Mesothelial cell of epicardium (in vitro differentiated cells): ENCODE results near the gene CRTC3. TPM values are rescaled to one million over a fixed set of nuclear protein-coding genes. Genes with fewer than 3 reads are reported as not detected.

ENCODE experiments used
- DNase-seq, 2 experiments: peaks; one replicate each; pipeline ENCODE4 v3.0.0; 2021; ENCODE audit warnings: low spot score in 2 of 2; ENCODE audit not compliant: unreplicated experiment in 2 of 2
- H3K27ac Mint-ChIP-seq: 2 replicates; pipeline ENCODE4 v1.8.0; 2021; ENCODE audit warnings: mixed read lengths
- H3K27me3 Mint-ChIP-seq: 2 replicates; pipeline ENCODE4 v1.8.0; 2021; ENCODE audit warnings: low read depth, mixed read lengths
- H3K36me3 Mint-ChIP-seq: 2 replicates; pipeline ENCODE4 v1.8.0; 2021; ENCODE audit warnings: mixed read lengths
- H3K4me1 Mint-ChIP-seq: 2 replicates; pipeline ENCODE4 v1.8.0; 2021; ENCODE audit warnings: mixed read lengths
- H3K4me3 Mint-ChIP-seq: 2 replicates; pipeline ENCODE4 v1.8.0; 2021; ENCODE audit warnings: mild to moderate bottlenecking, moderate library complexity, mixed read lengths
- H3K9me3 Mint-ChIP-seq: 2 replicates; pipeline ENCODE4 v1.8.0; 2021; ENCODE audit warnings: mixed read lengths
- CTCF ChIP-seq: fragments of 200-600 bp; sonication (generic); IDR thresholded peaks from one replicate; pipeline ENCODE4 v1.5.0; 2021; ENCODE audit warnings: antibody characterized with exemption; ENCODE audit not compliant: unreplicated experiment
- total RNA-seq: library from RNA; stranded (reverse); gene quantifications from 3 replicates; pipeline ENCODE4 v1.2.1, GENCODE V29; 2021

CRTC3 gene
- total RNA-seq, 1 donor from 2014 or later: 56.6 TPM

GRCh38 chr15:90618330-90619125 is 88.8 kb downstream of the CRTC3 start:
- Mint-ChIP-seq H3K36me3 (peaks cover 35% of the 10 kb centered on the region), H3K4me1 (no peaks in the 10 kb centered on the region), H3K4me3 (no peak overlapping the region), H3K27ac (no peak overlapping the region), H3K27me3 (no peaks in the 10 kb centered on the region), H3K9me3 (no peaks in the 10 kb centered on the region)
- no peak for TF ChIP-seq CTCF
- DNase-seq: no peak

GRCh38 chr15:90619468-90619867 is 89.7 kb downstream of the CRTC3 start:
- H3K4me1 Mint-ChIP-seq: no peaks in the 10 kb centered on the region
- no peak for TF ChIP-seq CTCF
- no peak overlapping the region for H3K27ac Mint-ChIP-seq
- no peak overlapping the region for H3K4me3 Mint-ChIP-seq
- DNase-seq: no peak
- H3K27me3 Mint-ChIP-seq: no peaks in the 10 kb centered on the region
- peaks cover 33% of the 10 kb centered on the region for H3K36me3 Mint-ChIP-seq
- H3K9me3 Mint-ChIP-seq: no peaks in the 10 kb centered on the region

- TF ChIP-seq CTCF: no peak
- no peak for DNase-seq
- no peaks in the 10 kb centered on the region for H3K9me3 Mint-ChIP-seq
- H3K27ac Mint-ChIP-seq: peak overlapping the region; percentile 26
- no peaks in the 10 kb centered on the region for H3K27me3 Mint-ChIP-seq
- H3K4me1 Mint-ChIP-seq: no peaks in the 10 kb centered on the region
- H3K4me3 Mint-ChIP-seq: no peak overlapping the region
- peaks cover 33% of the 10 kb centered on the region for H3K36me3 Mint-ChIP-seq
Observed at GRCh38 chr15:90619939-90620338, 90.2 kb downstream of the CRTC3 start.

GRCh38 chr15:90620379-90621067 is 90.8 kb downstream of the CRTC3 start:
- Mint-ChIP-seq H3K4me1 (no peaks in the 10 kb centered on the region), H3K9me3 (no peaks in the 10 kb centered on the region), H3K27ac (no peak overlapping the region), H3K36me3 (peaks cover 30% of the 10 kb centered on the region), H3K4me3 (no peak overlapping the region), H3K27me3 (no peaks in the 10 kb centered on the region)
- no peak for TF ChIP-seq CTCF
- no peak for DNase-seq

GRCh38 chr15:90623854-90624253 is 94.1 kb downstream of the CRTC3 start:
- no peaks in the 10 kb centered on the region for H3K9me3 Mint-ChIP-seq
- DNase-seq: no peak
- H3K27me3 Mint-ChIP-seq: no peaks in the 10 kb centered on the region
- no peaks in the 10 kb centered on the region for H3K4me1 Mint-ChIP-seq
- H3K27ac Mint-ChIP-seq: no peak overlapping the region
- H3K36me3 Mint-ChIP-seq: peaks cover 19% of the 10 kb centered on the region
- TF ChIP-seq CTCF: no peak
- H3K4me3 Mint-ChIP-seq: no peak overlapping the region
